ENCODE measurements around the gene SLC27A4. TPM values are rescaled to one million over a fixed set of nuclear protein-coding genes. Genes with fewer than 3 reads are reported as not detected.

The SLC27A4 gene
- total and polyA plus RNA-seq, 2 of the 13 experiments (the other 11 are each of a cell fraction or from before 2014, with no cell fraction given), result 10.6 to 18.8 TPM

GRCh38 chr9:128361986-128362646, 21.8 kb downstream of the SLC27A4 start (continued):
- TF ChIP-seq ZNF597 (CRISPR knock-in tag; IDR thresholded peaks at IDR 0.05) (no peak), ZNF124 (CRISPR knock-in tag; IDR thresholded peaks at IDR 0.05) (peak; percentile 69; the same call in 1 of the 2 replicates), ZSCAN31 (CRISPR knock-in tag; IDR thresholded peaks at IDR 0.05; ENCODE audit: low read depth) (no peak), SETDB1 (CRISPR knock-in tag; IDR thresholded peaks at IDR 0.05; ENCODE audit: borderline replicate concordance) (no peak), ZNF660 (CRISPR knock-in tag; IDR thresholded peaks at IDR 0.05; ENCODE audit: borderline replicate concordance, low read depth) (no peak), CSRNP1 (CRISPR knock-in tag; IDR thresholded peaks at IDR 0.05) (peak; percentile 77; the same call in 1 of the 2 replicates), ZNF354B (CRISPR knock-in tag; IDR thresholded peaks at IDR 0.05) (no peak), XRCC5 (optimal IDR thresholded peaks at IDR 0.05; ENCODE audit: low read length) (peak; percentile 68), PATZ1 (CRISPR knock-in tag; IDR thresholded peaks at IDR 0.05) (peak; percentile 36; the same call in 1 of the 2 replicates), MYNN (CRISPR knock-in tag; IDR thresholded peaks at IDR 0.05; ENCODE audit: low read depth) (no peak), EEA1 (CRISPR knock-in tag; IDR thresholded peaks at IDR 0.05; ENCODE audit: borderline replicate concordance) (no peak), ZSCAN22 (CRISPR knock-in tag; IDR thresholded peaks at IDR 0.05) (no peak), ZNF704 (CRISPR knock-in tag; IDR thresholded peaks at IDR 0.05; ENCODE audit: borderline replicate concordance) (no peak), DBP (CRISPR knock-in tag; IDR thresholded peaks at IDR 0.05; ENCODE audit: not compliant biosample characterization) (no peak), PAF1 (CRISPR knock-in tag; IDR thresholded peaks at IDR 0.05) (peak; percentile 33; the same call in 1 of the 2 replicates), MEIS2 (CRISPR knock-in tag; IDR thresholded peaks at IDR 0.05) (no peak), MAFG (CRISPR knock-in tag; IDR thresholded peaks at IDR 0.05) (no peak), ZNF574 (CRISPR knock-in tag; IDR thresholded peaks at IDR 0.05) (peak; percentile 47), CHD4 (IDR thresholded peaks at IDR 0.05; ENCODE audit: borderline replicate concordance, low read length) (no peak)
